ENCODE data around the gene COX11.

GRCh38 chr17:54974759-54975158 is 6.3 kb upstream of the COX11 start:
- TF ChIP-seq GATA2 (IDR thresholded peaks at IDR 0.05; ENCODE audit: low read depth, low read length), result no peak
- TF ChIP-seq GATA3 (IDR thresholded peaks at IDR 0.05; ENCODE audit: low read depth, low read length), result no peak

Data from SH-SY5Y (cell line).